Vagina (tissue), 2 donors: ENCODE data around the gene NAPSA.

Experiments
- CTCF ChIP-seq, 3 experiments: fragments of 450-650 bp in 2 of 3; fragments of 200-600 bp in 1 of 3; sonication (generic) in 1 of 3; IDR thresholded peaks; one replicate each; pipeline ENCODE4 v1.5.1; 2017 to 2019; ENCODE audit warnings: antibody characterized with exemption in 3 of 3, mild to moderate bottlenecking in 2 of 3, moderate library complexity in 2 of 3
- POLR2A ChIP-seq, 2 donors: fragments of 450-650 bp; IDR thresholded peaks; one replicate each; pipeline ENCODE4 v1.6.1; 2017; ENCODE audit warnings: antibody characterized with exemption in 2 of 2, mild to moderate bottlenecking in 2 of 2, moderate library complexity in 2 of 2
- POLR2AphosphoS5 ChIP-seq, 2 donors: sonication (generic); formaldehyde crosslinking; IDR thresholded peaks; one replicate each; pipeline ENCODE4 v1.9.0; 2017; ENCODE audit warnings: antibody characterized with exemption in 2 of 2, mild to moderate bottlenecking in 2 of 2, low read depth in 1 of 2; ENCODE audit not compliant: insufficient read depth in 1 of 2

DNA sequence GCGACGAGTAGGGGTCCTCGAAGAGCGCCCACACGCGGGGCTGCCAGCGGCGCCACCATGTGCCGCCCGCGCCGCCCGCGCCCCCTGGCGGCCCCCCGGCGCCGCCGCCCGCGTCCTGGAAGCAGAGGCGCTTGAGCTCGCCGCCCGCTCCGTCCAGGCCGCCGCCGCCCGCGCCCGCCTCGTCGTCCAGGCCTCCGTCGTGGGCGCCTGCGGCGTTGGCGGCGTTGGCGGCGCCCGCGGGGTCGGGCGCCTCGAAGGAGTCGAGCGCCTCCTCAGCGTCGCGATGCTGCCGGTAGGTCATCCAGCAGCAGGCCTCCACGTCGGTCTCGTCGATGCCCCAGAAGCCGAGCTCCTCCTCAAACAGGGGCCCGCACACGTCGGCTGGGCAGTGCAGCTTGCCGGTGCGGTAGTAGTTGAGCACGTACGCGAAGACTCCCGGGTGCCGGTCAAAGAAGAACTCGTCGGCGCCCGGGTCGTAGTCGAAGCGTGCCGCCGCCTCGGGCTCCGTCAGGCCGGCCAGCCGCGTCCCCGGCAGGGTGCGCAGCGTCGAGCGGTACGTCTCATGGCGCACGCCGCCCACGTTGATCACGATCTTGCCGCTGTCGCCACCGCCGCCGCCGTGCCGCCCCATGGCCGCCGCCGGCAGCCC lies 37.1 kb downstream of the NAPSA start:
- no peak for TF ChIP-seq CTCF (IDR thresholded peaks at IDR 0.05)
- TF ChIP-seq POLR2A (IDR thresholded peaks at IDR 0.05) = no peak
- TF ChIP-seq POLR2AphosphoS5 (IDR thresholded peaks at IDR 0.05; ENCODE audit: insufficient read depth in 1 of 2, low read depth in 1 of 2) = no peak
